Glutamatergic neuron (in vitro differentiated cells): ENCODE measurements around the gene CRTAP. TPM values are rescaled to one million over a fixed set of nuclear protein-coding genes. Genes with fewer than 3 reads are reported as not detected.

Experiments
- DNase-seq: peaks from one replicate; pipeline ENCODE4 v3.0.0; 2022
- H3K27ac Mint-ChIP-seq: one replicate; pipeline ENCODE4 v1.8.0; 2020; ENCODE audit warnings: mild to moderate bottlenecking, mixed read lengths, inconsistent platforms; ENCODE audit not compliant: unreplicated experiment
- H3K27me3 Mint-ChIP-seq: one replicate; pipeline ENCODE4 v1.8.0; 2020; ENCODE audit warnings: mild to moderate bottlenecking, moderate library complexity, mixed read lengths, inconsistent platforms; ENCODE audit not compliant: unreplicated experiment
- H3K36me3 Mint-ChIP-seq: one replicate; pipeline ENCODE4 v1.8.0; 2020; ENCODE audit warnings: mild to moderate bottlenecking, mixed read lengths, inconsistent platforms; ENCODE audit not compliant: unreplicated experiment
- H3K4me1 Mint-ChIP-seq: one replicate; pipeline ENCODE4 v1.8.0; 2020; ENCODE audit warnings: mild to moderate bottlenecking, low read depth, mixed read lengths, inconsistent platforms; ENCODE audit not compliant: unreplicated experiment
- H3K4me3 Mint-ChIP-seq: one replicate; pipeline ENCODE4 v1.8.0; 2020; ENCODE audit warnings: mild to moderate bottlenecking, mixed read lengths, inconsistent platforms; ENCODE audit not compliant: unreplicated experiment
- H3K9me3 Mint-ChIP-seq: one replicate; pipeline ENCODE4 v1.8.0; 2020; ENCODE audit warnings: mild to moderate bottlenecking, moderate library complexity, mixed read lengths, inconsistent platforms; ENCODE audit not compliant: unreplicated experiment
- total RNA-seq: library from RNA; stranded (reverse); fragmentation: NEBNext Ultra II Directional; extraction: Animal tissue kit (Norgen Biotek cat#: 25700); gene quantifications from one replicate; pipeline ENCODE4 v1.2.1, GENCODE V29; 2021; ENCODE audit not compliant: unreplicated experiment
- TF ChIP-seq, protein P1 (sequence below): fragments of 200-600 bp; sonication (generic); IDR thresholded peaks from one replicate; pipeline ENCODE4 v1.5.0; 2021; ENCODE audit not compliant: partially characterized antibody, unreplicated experiment

Gene CRTAP
- total RNA-seq, 1 donor from 2014 or later: 43.2 TPM

- Mint-ChIP-seq H3K36me3 (no peaks in the 10 kb centered on the region), H3K4me3 (peak overlapping the region; percentile 63), H3K4me1 (peaks cover 6% of the 10 kb centered on the region), H3K27me3 (peaks cover 5% of the 10 kb centered on the region), H3K9me3 (no peaks in the 10 kb centered on the region), H3K27ac (no peak overlapping the region)
- DNase-seq: no peak
- TF ChIP-seq, protein P1, sequence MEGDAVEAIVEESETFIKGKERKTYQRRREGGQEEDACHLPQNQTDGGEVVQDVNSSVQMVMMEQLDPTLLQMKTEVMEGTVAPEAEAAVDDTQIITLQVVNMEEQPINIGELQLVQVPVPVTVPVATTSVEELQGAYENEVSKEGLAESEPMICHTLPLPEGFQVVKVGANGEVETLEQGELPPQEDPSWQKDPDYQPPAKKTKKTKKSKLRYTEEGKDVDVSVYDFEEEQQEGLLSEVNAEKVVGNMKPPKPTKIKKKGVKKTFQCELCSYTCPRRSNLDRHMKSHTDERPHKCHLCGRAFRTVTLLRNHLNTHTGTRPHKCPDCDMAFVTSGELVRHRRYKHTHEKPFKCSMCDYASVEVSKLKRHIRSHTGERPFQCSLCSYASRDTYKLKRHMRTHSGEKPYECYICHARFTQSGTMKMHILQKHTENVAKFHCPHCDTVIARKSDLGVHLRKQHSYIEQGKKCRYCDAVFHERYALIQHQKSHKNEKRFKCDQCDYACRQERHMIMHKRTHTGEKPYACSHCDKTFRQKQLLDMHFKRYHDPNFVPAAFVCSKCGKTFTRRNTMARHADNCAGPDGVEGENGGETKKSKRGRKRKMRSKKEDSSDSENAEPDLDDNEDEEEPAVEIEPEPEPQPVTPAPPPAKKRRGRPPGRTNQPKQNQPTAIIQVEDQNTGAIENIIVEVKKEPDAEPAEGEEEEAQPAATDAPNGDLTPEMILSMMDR: no peak
Observed at GRCh38 chr3:33115024-33115768, 1.4 kb downstream of the CRTAP start.

DNA sequence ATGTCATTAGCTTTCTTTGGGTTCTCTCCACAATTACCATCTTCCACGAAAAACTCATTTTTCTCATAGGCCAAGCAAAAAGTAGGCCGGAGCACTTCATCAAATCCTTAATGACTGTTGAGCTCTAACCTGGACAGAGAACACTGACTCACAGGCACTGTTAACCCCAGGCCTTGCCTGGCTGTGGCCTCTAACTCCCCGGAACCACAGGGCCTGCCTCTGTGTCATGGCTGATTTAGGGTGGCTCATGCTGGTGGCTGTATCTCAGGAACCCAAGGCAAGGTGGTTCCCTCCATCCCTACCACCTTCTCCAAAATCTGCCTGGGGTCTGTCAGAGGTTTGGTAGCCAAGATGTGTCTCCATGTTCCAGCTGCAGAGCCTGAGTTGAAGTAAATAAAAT lies 3.6 kb downstream of the CRTAP start:
- DNase-seq: no peak
- H3K27ac Mint-ChIP-seq: no peak overlapping the region
- TF ChIP-seq, protein P1: no peak
- H3K36me3 Mint-ChIP-seq: no peaks in the 10 kb centered on the region
- peaks cover 6% of the 10 kb centered on the region for H3K4me1 Mint-ChIP-seq
- no peak overlapping the region for H3K4me3 Mint-ChIP-seq
- H3K9me3 Mint-ChIP-seq: no peaks in the 10 kb centered on the region
- peaks cover 5% of the 10 kb centered on the region for H3K27me3 Mint-ChIP-seq

- Mint-ChIP-seq H3K4me3 (no peak overlapping the region), H3K9me3 (no peaks in the 10 kb centered on the region), H3K27ac (no peak overlapping the region), H3K4me1 (peaks cover 6% of the 10 kb centered on the region), H3K27me3 (peaks cover 4% of the 10 kb centered on the region), H3K36me3 (no peaks in the 10 kb centered on the region)
- no peak for DNase-seq
- TF ChIP-seq, protein P1: no peak
Observed at GRCh38 chr3:33119891-33120290, 6.1 kb downstream of the CRTAP start.

DNA sequence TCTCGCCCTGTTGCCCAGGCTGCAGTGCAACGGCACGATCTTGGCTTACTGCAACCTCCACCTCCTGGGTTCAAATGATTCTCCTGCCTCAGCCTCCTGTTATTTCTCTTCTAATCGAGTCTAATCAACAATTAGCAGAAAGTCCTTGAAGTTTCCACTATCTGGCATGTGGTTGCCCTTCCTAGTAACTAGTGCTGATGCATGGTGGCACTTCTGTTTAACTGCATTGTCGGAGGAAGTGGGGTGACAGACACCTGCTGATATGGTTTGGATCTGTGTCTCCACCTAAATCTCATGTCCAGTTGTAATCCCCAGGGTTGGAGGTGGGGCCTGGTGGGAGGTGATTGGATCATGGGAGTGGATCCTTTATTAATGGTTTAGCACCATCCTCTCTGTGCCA lies 9.2 kb downstream of the CRTAP start:
- Mint-ChIP-seq H3K36me3 (no peaks in the 10 kb centered on the region), H3K4me3 (no peak overlapping the region), H3K4me1 (peaks cover 6% of the 10 kb centered on the region), H3K27ac (no peak overlapping the region), H3K9me3 (no peaks in the 10 kb centered on the region), H3K27me3 (peaks cover 4% of the 10 kb centered on the region)
- TF ChIP-seq, protein P1: no peak
- DNase-seq: no peak

GRCh38 chr3:33124638-33125037 lies 10.8 kb downstream of the CRTAP start:
- Mint-ChIP-seq H3K27ac (no peak overlapping the region), H3K9me3 (no peaks in the 10 kb centered on the region), H3K4me1 (no peaks in the 10 kb centered on the region), H3K4me3 (no peak overlapping the region), H3K36me3 (no peaks in the 10 kb centered on the region), H3K27me3 (peaks cover 3% of the 10 kb centered on the region)
- DNase-seq: no peak
- TF ChIP-seq, protein P1: no peak
